K562 (cell line): ENCODE results near the gene OCSTAMP. TPM values are rescaled to one million over a fixed set of nuclear protein-coding genes. Genes with fewer than 3 reads are reported as not detected.

Experiments used
- ATAC-seq: fragments of 200-7000 bp; cut with Tn5 transposase; 3 replicates; pipeline ENCODE4 v1.9.1; 2020; ENCODE audit warnings: moderate library complexity
- BruUV-seq: library from RNA; stranded (reverse); fragments of 400-500 nt; replicated peaks from 2 replicates; lab custom pipeline; 2021; lab: Mats Ljungman, UMichigan
- CTCF ChIA-PET: fragments of 300-600 bp; formaldehyde crosslinking; extraction: SDS; loops from one replicate; lab custom pipeline; 2021; ENCODE audit warnings: low intra/inter-chr PET ratio; lab: Yijun Ruan, JAX
- POLR2A ChIA-PET: fragments of 300-600, 350-650 bp; sonication (Branson Sonifier 250); formaldehyde crosslinking; extraction: SDS; loops from one replicate; lab custom pipeline; 2021; ENCODE audit warnings: antibody characterized with exemption, inconsistent platforms; lab: Yijun Ruan, JAX
- DNase-seq, 4 experiments: peaks; one replicate each; pipeline versions ENCODE4 v3.0.0 to v3.0.0-alpha.2; 2011 to 2018; ENCODE audit warnings: low spot score in 3 of 4, mixed read lengths in 3 of 4; ENCODE audit errors: extremely low read depth in 1 of 4
- FAIRE-seq: peaks from 2 replicates; lab custom pipeline; 2011; peaks lifted over from hg19 to GRCh38; lab: Jason Lieb, UNC
- H2AFZ ChIP-seq: 2 replicates; pipeline ENCODE4 v1.6.0; 2011; ENCODE audit warnings: low read depth, low read length, control low read depth, inconsistent platforms
- H3K27ac ChIP-seq: fragments of 200-600 bp; 3 replicates; pipeline ENCODE4 v1.8.0; 2011; ENCODE audit warnings: low read depth, mild to moderate bottlenecking, control low read depth, inconsistent platforms, low read length, moderate library complexity, mixed read lengths; ENCODE audit errors: extremely low read depth
- H3K27me3 ChIP-seq, 2 experiments: fragments of 300-600 bp in 1 of 2; 2 replicates in 1 of 2; 3 replicates in 1 of 2; pipeline versions ENCODE4 v1.6.0 to v1.8.0; 2011; ENCODE audit warnings: inconsistent platforms in 2 of 2, low read length in 2 of 2, mild to moderate bottlenecking in 1 of 2, mixed read lengths in 1 of 2, moderate library complexity in 1 of 2; ENCODE audit not compliant: control insufficient read depth in 2 of 2, insufficient read depth in 2 of 2
- H3K36me3 ChIP-seq: fragments of 300-600 bp; 3 replicates; pipeline ENCODE4 v1.8.0; 2011; ENCODE audit warnings: mild to moderate bottlenecking, low read length, inconsistent platforms; ENCODE audit not compliant: control insufficient read depth, insufficient read depth
- H3K4me1 ChIP-seq, 2 experiments: fragments of 200-600 bp in 1 of 2; replicated peaks in 1 of 2; 2 replicates in 1 of 2; 3 replicates in 1 of 2; pipeline versions ENCODE4 v1.5.1 to v1.8.0; 2011; ENCODE audit warnings: inconsistent platforms in 2 of 2, low read length in 2 of 2, mild to moderate bottlenecking in 1 of 2, mixed read lengths in 1 of 2, moderate library complexity in 1 of 2; ENCODE audit not compliant: control insufficient read depth in 2 of 2, insufficient read depth in 2 of 2
- H3K4me2 ChIP-seq: 2 replicates; pipeline ENCODE4 v1.6.1; 2011; ENCODE audit warnings: low read length, control low read depth, inconsistent platforms, mixed read lengths; ENCODE audit not compliant: insufficient read depth
- H3K4me3 ChIP-seq: fragments of 200-600 bp; sonication (generic), shearing (Covaris generic); 2 replicates; pipeline ENCODE4 v1.5.1; 2016; ENCODE audit warnings: control low read depth, inconsistent platforms
- H3K79me2 ChIP-seq: fragments of 200-600 bp; 3 replicates; pipeline ENCODE4 v1.8.0; 2011; ENCODE audit warnings: low read length, inconsistent platforms; ENCODE audit not compliant: control insufficient read depth, insufficient read depth
- H3K9ac ChIP-seq, 2 experiments: 2 replicates each; pipeline versions ENCODE4 v1.6.0 to v1.6.1; 2011; ENCODE audit warnings: low read depth in 2 of 2, low read length in 2 of 2, control low read depth in 1 of 2, inconsistent platforms in 1 of 2, mild to moderate bottlenecking in 1 of 2, mixed read lengths in 1 of 2; ENCODE audit not compliant: insufficient read depth in 1 of 2
- H3K9me1 ChIP-seq: one replicate; pipeline ENCODE4 v1.6.0; 2011; ENCODE audit warnings: inconsistent platforms, mild to moderate bottlenecking, low read length, moderate library complexity; ENCODE audit not compliant: control insufficient read depth, insufficient read depth
- H3K9me3 ChIP-seq: replicated peaks from 2 replicates; pipeline ENCODE4 v1.5.1; 2011; ENCODE audit warnings: low read depth, low read length, inconsistent platforms; ENCODE audit not compliant: control insufficient read depth, insufficient read depth
- H4K20me1 ChIP-seq: replicated peaks from 2 replicates; pipeline ENCODE4 v1.6.1; 2011; ENCODE audit warnings: low read length, inconsistent platforms, mixed read lengths; ENCODE audit not compliant: control insufficient read depth, insufficient read depth
- ATF3 ChIP-seq, 2 experiments: fragments of 450-650 bp in 1 of 2; sonication (generic) in 1 of 2; formaldehyde crosslinking in 1 of 2; IDR thresholded peaks in 1 of 2; conservative IDR thresholded peaks in 1 of 2; 2 replicates each; pipeline versions ENCODE4 v1.6.1 to v1.8.1; 2016 to 2023; ENCODE audit warnings: mild to moderate bottlenecking in 2 of 2, moderate library complexity in 2 of 2, inconsistent platforms in 1 of 2, missing genetic modification reagents in 1 of 2
- CBX2 ChIP-seq: fragments of 200-600 bp; sonication (generic); IDR thresholded peaks from one replicate; pipeline ENCODE4 v1.6.1; 2012; ENCODE audit warnings: mild to moderate bottlenecking, low read length, inconsistent platforms; ENCODE audit not compliant: insufficient read depth, poor library complexity, severe bottlenecking
- CREM ChIP-seq: IDR thresholded peaks from 2 replicates; pipeline ENCODE4 v1.6.1; 2014; ENCODE audit warnings: antibody characterized with exemption, low read depth
- HBP1 ChIP-seq: fragments of 450-650 bp; formaldehyde crosslinking; IDR thresholded peaks from 2 replicates; pipeline ENCODE4 v1.4.0; 2022; ENCODE audit warnings: missing genetic modification characterization
- KAT2B ChIP-seq: IDR thresholded peaks from one replicate; pipeline ENCODE4 v1.6.1; 2012; ENCODE audit warnings: low read depth, mild to moderate bottlenecking, control low read depth, inconsistent platforms, low read length, moderate library complexity
- NR2C2 ChIP-seq, 2 experiments: fragments of 200-800 bp in 1 of 2; sonication (Bioruptor generic) in 1 of 2; sonication (generic) in 1 of 2; formaldehyde crosslinking in 1 of 2; IDR thresholded peaks; 2 replicates each; pipeline versions ENCODE4 v1.6.1 to v1.8.0; 2016 to 2022; ENCODE audit warnings: mild to moderate bottlenecking in 1 of 2, missing compliant biosample characterization in 1 of 2, missing genetic modification characterization in 1 of 2, missing genetic modification reagents in 1 of 2
- PRMT5 ChIP-seq: sonication (generic); formaldehyde crosslinking; IDR thresholded peaks from 2 replicates; pipeline ENCODE4 v1.5.0; 2020; ENCODE audit warnings: missing genetic modification reagents
- TFAP4 ChIP-seq: sonication (generic); formaldehyde crosslinking; IDR thresholded peaks from 2 replicates; pipeline ENCODE4 v1.8.0; 2022; ENCODE audit warnings: missing genetic modification reagents, mild to moderate bottlenecking, moderate library complexity, borderline replicate concordance
- VEZF1 ChIP-seq: fragments of 200-800 bp; sonication (Bioruptor generic); IDR thresholded peaks from 2 replicates; pipeline ENCODE4 v1.6.1; 2017; ENCODE audit warnings: missing genetic modification characterization, missing compliant biosample characterization
- WGBS: fragments of 100-300 bp; shearing (Covaris generic); methylation state at CpG from one replicate; pipeline ENCODE4 v1.1.6; 2016; ENCODE audit warnings: low coverage, mixed read lengths; ENCODE audit not compliant: insufficient coverage; ENCODE audit errors: missing lambda C conversion rate; 5-methylcytosine and 5-hydroxymethylcytosine counted together
- in situ Hi-C: fragments of 300-500 bp; cut with MboI; formaldehyde crosslinking; loops from 4 replicates; pipeline ENCODE4 v1.15.0; 2018; ENCODE audit warnings: inconsistent platforms, mixed read lengths
- intact Hi-C: fragments of 100-400 bp; cut with micrococcal nuclease; formaldehyde crosslinking; loops from 2 replicates; pipeline ENCODE4 v1.14.2; 2022
- polyA plus RNA-seq, 8 experiments: library from polyadenylated mRNA; depleted of rRNA in 4 of 8; stranded (reverse) in 5 of 8; unstranded in 3 of 8; fragments of >200 nt; fragmentation: Nextera tagmentation in 2 of 8; fragmentation: Illumina TruSeq in 1 of 8; extraction: Ambion mirVana in 2 of 8; extraction: Trizol in 1 of 8; gene quantifications; 2 replicates each; pipeline versions ENCODE4 v1.2.1 to v1.2.3, GENCODE V29; 2011 to 2014; ENCODE audit warnings: inconsistent platforms in 1 of 8, missing spikeins in 1 of 8
- total RNA-seq, 7 experiments: library from RNA; depleted of rRNA in 6 of 7; stranded (reverse); fragments of >200 nt in 6 of 7; fragmentation: Illumina TruSeq in 2 of 7; extraction: Trizol in 2 of 7; gene quantifications; 2 replicates each; pipeline versions ENCODE4 v1.2.1 to v1.2.3, GENCODE V29; 2011 to 2021; ENCODE audit warnings: low replicate concordance in 1 of 7
- TF ChIP-seq, protein P1 (sequence below): fragments of 450-650 bp; IDR thresholded peaks from 2 replicates; pipeline ENCODE4 v1.6.1; 2016; ENCODE audit warnings: low read depth, mild to moderate bottlenecking, moderate library complexity
- TF ChIP-seq, protein P2 (sequence below): sonication (generic); formaldehyde crosslinking; IDR thresholded peaks from 2 replicates; pipeline ENCODE4 v1.4.0; 2020; ENCODE audit warnings: mild to moderate bottlenecking, missing genetic modification reagents

OCSTAMP gene
- total and polyA plus RNA-seq, 9 of the 15 experiments (the other 6 are each of a cell fraction or from before 2014, with no cell fraction given), result not detected

DNA sequence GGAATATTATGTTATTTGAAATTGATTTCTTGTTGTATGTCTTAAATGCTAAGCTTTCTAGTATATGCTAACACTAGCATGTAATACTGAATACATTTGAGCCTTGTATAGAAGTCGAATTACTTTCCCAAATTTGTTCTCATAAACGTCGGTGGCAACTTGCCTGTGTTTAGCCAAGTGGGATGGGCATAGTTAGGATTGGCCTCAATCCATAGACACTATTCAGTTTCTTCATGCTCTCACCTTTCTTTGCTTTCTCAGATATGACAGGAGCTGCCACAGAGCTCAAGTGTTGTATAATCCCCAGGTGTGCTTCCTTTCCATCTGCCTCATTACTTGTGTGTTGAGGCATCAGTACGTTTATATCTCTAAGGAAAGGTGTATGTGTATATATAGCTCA lies 56.4 kb downstream of the OCSTAMP start:
- in situ Hi-C loops, result no loop called here
- no peak for FAIRE-seq
- Histone ChIP-seq H3K27me3 (peaks cover 9 to 14% of the 10 kb centered on the region in 2 experiments; a peak in 4 of 5 replicates), H3K9ac (no peak overlapping the region), H3K4me2 (no peak overlapping the region), H2AFZ (no peak overlapping the region), H3K9me1 (no peaks in the 10 kb centered on the region), H3K4me1 (no peaks in the 10 kb centered on the region), H3K4me3 (no peak overlapping the region), H3K79me2 (no peaks in the 10 kb centered on the region), H3K27ac (no peak overlapping the region), H3K36me3 (no peaks in the 10 kb centered on the region), H3K9me3 (no peaks in the 10 kb centered on the region), H4K20me1 (no peaks in the 10 kb centered on the region)
- BruUV-seq, result no TSS peak
- intact Hi-C loops, result no loop called here
- no peak for DNase-seq
- 1% methylated on average over 4 of the region's 4 CpGs for WGBS
- ChIA-PET CTCF (no interaction called here), POLR2A (interaction anchor here (1.3 kb wide), 1 partner anchor 141 kb away, joined by 3 read pairs; no protein-coding TSS in a partner anchor)
- no peak for ATAC-seq
- TF ChIP-seq HBP1 (no peak), VEZF1 (CRISPR knock-in tag) (no peak), ATF3 (IDR thresholded peaks at IDR 0.05) (no peak), ATF3 (CRISPR knock-in tag; conservative IDR thresholded peaks at IDR 0.05) (no peak), KAT2B (no peak), TFAP4 (CRISPR knock-in tag) (no peak), NR2C2 (CRISPR knock-in tag; IDR thresholded peaks at IDR 0.05) (no peak), NR2C2 (tag; IDR thresholded peaks at IDR 0.05) (no peak), CREM (no peak), CBX2 (no peak), PRMT5 (CRISPR knock-in tag) (no peak)
- TF ChIP-seq, protein P1, sequence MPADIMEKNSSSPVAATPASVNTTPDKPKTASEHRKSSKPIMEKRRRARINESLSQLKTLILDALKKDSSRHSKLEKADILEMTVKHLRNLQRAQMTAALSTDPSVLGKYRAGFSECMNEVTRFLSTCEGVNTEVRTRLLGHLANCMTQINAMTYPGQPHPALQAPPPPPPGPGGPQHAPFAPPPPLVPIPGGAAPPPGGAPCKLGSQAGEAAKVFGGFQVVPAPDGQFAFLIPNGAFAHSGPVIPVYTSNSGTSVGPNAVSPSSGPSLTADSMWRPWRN, result no peak
- TF ChIP-seq, protein P2, sequence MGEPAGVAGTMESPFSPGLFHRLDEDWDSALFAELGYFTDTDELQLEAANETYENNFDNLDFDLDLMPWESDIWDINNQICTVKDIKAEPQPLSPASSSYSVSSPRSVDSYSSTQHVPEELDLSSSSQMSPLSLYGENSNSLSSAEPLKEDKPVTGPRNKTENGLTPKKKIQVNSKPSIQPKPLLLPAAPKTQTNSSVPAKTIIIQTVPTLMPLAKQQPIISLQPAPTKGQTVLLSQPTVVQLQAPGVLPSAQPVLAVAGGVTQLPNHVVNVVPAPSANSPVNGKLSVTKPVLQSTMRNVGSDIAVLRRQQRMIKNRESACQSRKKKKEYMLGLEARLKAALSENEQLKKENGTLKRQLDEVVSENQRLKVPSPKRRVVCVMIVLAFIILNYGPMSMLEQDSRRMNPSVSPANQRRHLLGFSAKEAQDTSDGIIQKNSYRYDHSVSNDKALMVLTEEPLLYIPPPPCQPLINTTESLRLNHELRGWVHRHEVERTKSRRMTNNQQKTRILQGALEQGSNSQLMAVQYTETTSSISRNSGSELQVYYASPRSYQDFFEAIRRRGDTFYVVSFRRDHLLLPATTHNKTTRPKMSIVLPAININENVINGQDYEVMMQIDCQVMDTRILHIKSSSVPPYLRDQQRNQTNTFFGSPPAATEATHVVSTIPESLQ (CRISPR knock-in tag), result no peak
